ENCODE data around the gene PARP12. TPM values are rescaled to one million over a fixed set of nuclear protein-coding genes. Genes with fewer than 3 reads are reported as not detected.

The PARP12 gene
- total and polyA plus RNA-seq, 2 of the 13 experiments (the other 11 are each of a cell fraction or from before 2014, with no cell fraction given) = 15.5 to 35.2 TPM

- TF ChIP-seq NR1H2 (CRISPR knock-in tag; IDR thresholded peaks at IDR 0.05; ENCODE audit: borderline replicate concordance, low read depth) (no peak), ZNF17 (CRISPR knock-in tag; IDR thresholded peaks at IDR 0.05) (no peak), GTF2F1 (IDR thresholded peaks at IDR 0.05; ENCODE audit: low read length) (no peak), DR1 (CRISPR knock-in tag; IDR thresholded peaks at IDR 0.05) (no peak; the same call in 1 of the 2 replicates), KMT2B (CRISPR knock-in tag; IDR thresholded peaks at IDR 0.05) (peak; percentile 92), ZNF501 (CRISPR knock-in tag; IDR thresholded peaks at IDR 0.05) (peak; percentile 67; the same call in 1 of the 2 replicates), IRX3 (CRISPR knock-in tag; IDR thresholded peaks at IDR 0.05; ENCODE audit: borderline replicate concordance, low read depth) (peak; percentile 65; the same call in 1 of the 2 replicates), ZNF550 (CRISPR knock-in tag; IDR thresholded peaks at IDR 0.05; ENCODE audit: borderline replicate concordance) (no peak), ZNF484 (CRISPR knock-in tag; IDR thresholded peaks at IDR 0.05; ENCODE audit: borderline replicate concordance, low read depth) (no peak), ZNF577 (CRISPR knock-in tag; IDR thresholded peaks at IDR 0.05; ENCODE audit: borderline replicate concordance, low read depth) (no peak), ZBTB34 (CRISPR knock-in tag; IDR thresholded peaks at IDR 0.05) (no peak), NFE2L1 (CRISPR knock-in tag; IDR thresholded peaks at IDR 0.05; ENCODE audit: borderline replicate concordance) (no peak), ZNF552 (CRISPR knock-in tag; IDR thresholded peaks at IDR 0.05; ENCODE audit: borderline replicate concordance) (no peak), ARID5B (CRISPR knock-in tag; IDR thresholded peaks at IDR 0.05) (peak; percentile 57; the same call in 1 of the 2 replicates), NFATC3 (CRISPR knock-in tag; IDR thresholded peaks at IDR 0.05) (no peak), ZNF775 (CRISPR knock-in tag; IDR thresholded peaks at IDR 0.05; ENCODE audit: borderline replicate concordance) (no peak), FOXP4 (CRISPR knock-in tag; IDR thresholded peaks at IDR 0.05) (no peak; the same call in 1 of the 2 replicates)
Observed at GRCh38 chr7:140062528-140063299, at the start of gene PARP12 (continued).
